DMS79 treated with DMSO at 0.1 percent for 48 hours (cell line): ENCODE measurements around the gene PRDM4.
"Not testable (repeated sequence)": the region's sequence is repeated elsewhere in the genome, so short reads cannot be mapped to it uniquely, and the experiment has no call there.

Source experiments
- DNase-seq: peaks from one replicate; lab custom pipeline; 2025; lab: John Stamatoyannopoulos, UW

The PRDM4 gene

DNA sequence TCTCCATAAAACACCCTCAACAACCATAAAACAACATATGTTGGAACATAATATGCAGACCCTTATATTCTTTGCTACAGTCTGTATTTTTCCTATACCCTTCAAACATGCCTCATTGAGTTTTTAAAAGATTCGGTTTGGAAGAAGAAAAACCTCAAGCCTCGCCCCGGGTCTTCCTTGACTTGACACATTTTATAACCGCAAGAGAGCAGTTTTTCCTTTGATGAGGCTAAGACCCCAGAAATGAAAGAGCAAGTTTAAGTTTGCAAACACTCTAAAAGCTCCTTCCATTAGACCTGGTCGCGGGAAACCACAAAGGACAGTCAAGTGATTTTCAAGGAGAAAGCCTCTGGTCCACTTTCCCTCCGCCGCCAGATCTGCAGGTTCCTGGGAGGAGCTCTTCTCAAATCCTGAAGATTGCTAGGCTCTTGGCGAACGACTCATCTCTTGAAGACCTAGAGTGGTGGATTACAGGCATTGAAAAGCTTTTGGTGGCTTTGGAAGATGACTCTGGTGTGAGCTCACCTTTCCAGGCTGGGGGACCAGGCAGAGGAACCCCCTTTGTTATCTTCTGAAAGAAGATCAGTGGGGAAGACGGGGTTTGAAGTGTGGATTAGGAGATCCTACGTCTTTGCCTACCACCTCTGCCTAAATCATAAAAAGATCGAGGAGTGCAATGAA, 13.6 kb upstream of the PRDM4 start, which contains the start of gene ASCL4:
Gene ASCL4 (plus strand): TSS at position 356 of the 681 bp plus-strand sequence. CDS start 515 bp downstream, outside the sequence.
- DNase-seq, result peak; percentile 88

DNA sequence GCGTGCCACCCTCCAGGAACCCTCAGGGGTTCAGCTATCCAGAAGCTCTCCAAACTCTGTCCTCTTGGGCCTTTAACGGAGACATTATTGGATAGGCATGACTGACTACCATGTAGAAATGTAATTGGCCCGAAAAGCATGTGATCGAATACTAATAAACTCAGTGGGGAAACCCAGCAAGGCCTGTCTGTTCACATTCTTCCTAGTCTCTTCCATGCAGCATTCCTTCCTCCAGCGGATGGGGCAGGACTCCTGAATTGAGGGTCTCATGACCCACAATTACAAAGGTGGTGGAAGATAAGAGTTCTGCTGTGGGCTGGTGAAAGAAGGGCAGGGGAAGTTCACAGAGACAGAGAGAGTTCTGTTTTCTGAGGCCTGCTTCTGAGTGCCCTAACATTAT, 6.5 kb upstream of the PRDM4 start:
- DNase-seq, result no peak

DNA sequence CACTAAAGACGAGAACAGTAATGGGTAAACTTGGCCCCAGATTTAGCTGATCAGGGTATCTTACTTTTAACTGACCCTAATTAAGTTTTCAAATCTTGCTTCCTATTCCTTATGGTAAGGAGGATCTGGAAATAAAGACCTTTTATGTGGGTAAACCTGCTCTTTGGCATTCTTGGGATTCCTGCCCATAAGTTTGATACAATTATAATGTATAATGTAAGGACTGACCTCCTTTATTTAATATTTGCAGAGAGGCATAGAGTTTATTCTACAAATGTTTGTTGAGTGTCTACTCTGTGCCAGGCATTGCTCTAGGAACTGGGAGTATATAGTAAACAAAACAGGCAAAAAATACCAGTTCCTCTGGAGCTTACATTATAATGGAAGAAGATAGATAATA, 4.4 kb upstream of the PRDM4 start:
- no peak for DNase-seq

DNA sequence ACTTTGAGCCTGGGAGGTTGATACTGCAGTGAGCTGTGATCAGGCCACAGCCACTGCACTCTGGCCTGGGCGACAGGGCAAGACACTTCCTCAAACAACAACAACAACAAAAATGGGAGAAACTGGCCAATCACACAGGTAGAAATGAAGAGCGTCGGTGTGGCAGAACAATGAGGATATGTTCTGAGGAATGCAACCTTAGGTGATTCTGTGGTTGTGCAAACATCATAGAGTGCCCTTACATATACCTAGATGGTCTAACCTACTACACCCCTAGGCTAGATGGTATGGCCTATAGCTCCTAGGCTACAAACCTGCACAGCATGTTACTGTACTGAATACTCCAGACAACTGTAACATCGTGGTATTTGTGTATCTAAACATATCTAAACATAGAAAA, 3.7 kb upstream of the PRDM4 start:
- no peak for DNase-seq

DNA sequence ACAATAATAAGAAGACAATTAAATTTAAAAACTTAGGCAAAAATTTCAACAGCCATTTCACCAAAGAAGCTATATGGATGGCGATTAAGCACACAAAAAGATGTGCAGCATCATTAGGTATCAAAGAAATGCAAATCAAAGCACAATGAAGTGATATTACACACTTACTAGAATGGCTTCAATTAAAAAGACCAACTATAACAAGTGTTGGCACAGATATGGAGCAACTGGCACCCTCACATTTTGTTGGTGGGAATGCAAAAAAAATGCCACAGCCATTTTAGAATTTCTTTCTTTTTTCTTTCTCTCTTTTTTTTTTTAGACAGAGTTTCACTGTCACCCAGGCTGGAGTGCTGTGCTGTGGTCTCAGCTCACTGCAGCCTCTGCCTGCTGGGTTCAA, 1.9 kb upstream of the PRDM4 start:
- no peak for DNase-seq

- DNase-seq, result no peak
These were observed 566 bp upstream of the PRDM4 start for GRCh38 chr12:107761502-107761904.

- DNase-seq, result peak; percentile 48
These were observed 629 bp downstream of the PRDM4 start for GRCh38 chr12:107760207-107760808.

DNA sequence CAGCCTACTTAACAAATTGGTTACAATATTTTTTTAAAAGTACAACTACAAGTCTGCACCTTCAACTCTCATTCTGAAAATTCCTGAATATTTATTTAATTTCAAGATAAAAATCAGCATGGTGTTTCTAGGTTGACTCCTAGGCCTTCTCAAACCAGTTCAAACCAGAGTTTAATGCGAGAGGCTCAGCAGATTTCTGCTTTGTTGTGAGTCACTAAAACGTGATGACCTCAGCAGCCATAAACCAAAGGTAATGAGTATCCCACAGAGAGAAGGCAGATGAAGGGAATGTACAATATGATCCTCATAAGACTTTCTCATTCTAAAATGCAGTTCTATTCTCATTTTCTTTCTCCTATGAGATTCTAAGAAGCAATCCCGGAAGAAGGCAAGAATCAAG, 1.5 kb downstream of the PRDM4 start:
- peak; percentile 17 for DNase-seq

DNA sequence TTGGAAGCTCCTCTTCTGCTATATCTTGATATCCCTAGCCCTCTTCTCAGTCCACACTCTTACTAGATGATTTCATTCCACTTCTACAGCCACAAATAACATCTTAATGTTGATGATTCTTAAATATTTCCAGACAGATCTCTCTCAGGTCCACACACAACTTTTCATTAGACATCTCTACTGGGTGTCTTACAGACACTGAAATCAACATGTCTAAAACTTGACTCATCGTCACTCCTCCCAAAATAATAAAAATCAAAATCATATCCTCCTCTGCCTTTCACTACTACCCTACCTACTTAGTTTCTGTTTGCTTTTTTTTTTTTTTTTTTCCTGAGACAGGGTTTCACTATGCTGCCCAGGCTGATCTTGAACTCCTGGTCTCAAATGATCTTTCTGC, 11.9 kb downstream of the PRDM4 start:
- no peak for DNase-seq

DNA sequence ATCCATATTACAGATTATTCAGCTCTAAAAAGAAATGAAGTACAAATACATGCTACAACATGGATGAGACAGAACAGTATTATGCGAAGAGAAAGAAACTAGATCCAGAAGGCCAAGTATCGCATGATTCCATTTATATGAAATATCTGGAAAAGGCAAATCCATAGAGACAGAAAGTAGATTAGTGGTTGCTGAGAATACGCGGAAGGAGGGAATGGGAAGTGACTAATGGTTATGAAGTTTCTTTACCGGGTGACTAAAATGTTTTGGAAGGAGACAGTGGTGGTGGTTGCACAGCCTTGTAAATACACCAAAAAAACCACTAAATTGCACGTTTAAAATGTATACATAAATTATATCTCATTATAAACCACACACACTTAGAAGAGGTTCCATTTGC, 12.5 kb downstream of the PRDM4 start:
- DNase-seq, result no peak

DNA sequence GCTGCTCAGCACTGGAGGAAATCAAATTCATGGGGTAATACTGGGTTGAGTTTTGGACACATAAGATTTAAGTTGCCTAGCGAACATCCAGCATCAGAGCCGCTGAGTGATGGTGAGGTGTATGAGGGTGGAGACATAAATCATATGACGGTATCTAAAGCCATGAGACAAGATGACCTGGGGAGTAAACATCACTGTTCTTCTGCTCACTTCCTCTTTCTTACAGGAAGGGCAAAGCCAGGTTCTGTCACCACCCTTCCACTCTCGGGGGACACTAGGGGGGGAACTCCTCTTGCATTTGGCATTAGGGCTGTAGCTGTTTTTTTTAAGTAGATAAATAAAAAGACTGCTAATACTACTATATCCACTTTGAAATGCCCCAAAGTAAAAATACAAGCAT, 24.0 kb downstream of the PRDM4 start:
- DNase-seq, result no peak

DNA sequence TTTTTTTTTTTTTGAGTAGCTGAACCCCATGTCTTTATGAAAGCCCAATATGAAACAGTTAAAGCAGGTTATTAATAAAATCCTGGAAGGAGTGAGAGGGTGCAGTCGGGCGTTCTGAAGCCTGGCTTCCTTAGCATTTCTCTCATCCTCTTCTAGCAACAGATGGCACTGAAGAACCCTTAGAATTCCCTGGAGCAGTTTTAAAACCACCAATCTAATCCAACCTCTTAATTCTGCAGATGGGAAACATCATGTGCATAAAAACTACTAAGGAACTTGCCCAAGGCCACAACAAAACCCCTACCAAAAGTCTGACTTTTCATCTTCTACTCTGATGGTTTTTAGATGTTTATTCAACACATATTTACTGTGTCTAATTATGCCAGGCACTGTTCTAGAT, 25.2 kb downstream of the PRDM4 start:
- DNase-seq, result no peak

- no peak for DNase-seq
These were observed 26.8 kb downstream of the PRDM4 start for GRCh38 chr12:107734139-107734538.

GRCh38 chr12:107732365-107732764, 28.6 kb downstream of the PRDM4 start:
- DNase-seq, result no peak

GRCh38 chr12:107731366-107731765, 29.6 kb downstream of the PRDM4 start:
- no peak for DNase-seq

- no peak for DNase-seq
These were observed 30.2 kb downstream of the PRDM4 start for GRCh38 chr12:107730618-107731341.

- not testable (repeated sequence) for DNase-seq
These were observed 33.2 kb downstream of the PRDM4 start for GRCh38 chr12:107727742-107728141.

GRCh38 chr12:107727327-107727726, 33.6 kb downstream of the PRDM4 start:
- DNase-seq, result not testable (repeated sequence)

GRCh38 chr12:107718606-107719005, 42.3 kb downstream of the PRDM4 start:
- no peak for DNase-seq

DNA sequence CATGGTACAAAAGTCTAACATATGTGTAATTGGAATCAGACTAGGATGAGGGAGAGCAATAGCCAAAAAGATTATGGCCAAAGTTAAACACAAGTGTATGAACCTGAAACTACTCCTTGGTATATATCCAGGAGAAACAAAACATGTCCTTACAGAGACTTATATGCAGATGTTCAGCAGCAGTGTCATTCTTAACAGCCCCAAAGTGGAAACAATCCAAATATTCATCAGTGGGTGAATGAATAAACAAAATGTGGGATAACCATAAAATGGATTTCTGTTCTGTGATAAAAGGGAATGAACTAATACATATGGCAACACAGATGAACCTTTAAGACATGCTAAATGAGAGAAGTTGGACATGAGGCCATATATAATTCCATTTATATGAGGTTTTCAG, 45.2 kb downstream of the PRDM4 start:
- no peak for DNase-seq

DNA sequence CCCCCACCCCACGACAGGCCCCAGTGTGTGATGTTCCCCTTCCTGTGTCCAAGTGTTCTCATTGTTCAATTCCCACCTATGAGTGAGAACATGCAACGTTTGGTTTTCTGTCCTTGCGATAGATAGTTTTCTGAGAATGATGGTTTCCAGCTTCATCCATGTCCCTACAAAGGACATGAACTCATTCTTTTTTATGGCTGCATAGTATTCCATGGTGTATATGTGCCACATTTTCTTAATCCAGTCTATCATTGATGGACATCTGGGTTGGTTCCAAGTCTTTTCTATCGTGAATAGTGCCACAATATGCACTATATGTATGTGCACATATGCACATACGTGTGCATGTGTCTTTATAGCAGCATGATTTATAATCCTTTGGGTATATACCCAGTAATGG, 55.4 kb downstream of the PRDM4 start:
- DNase-seq, result not testable (repeated sequence)

GRCh38 chr12:107704041-107704440, 56.9 kb downstream of the PRDM4 start:
- no peak for DNase-seq

GRCh38 chr12:107702106-107702505, 58.8 kb downstream of the PRDM4 start:
- DNase-seq, result no peak
